ENCODE measurements around the gene DOK4. TPM values are rescaled to one million over a fixed set of nuclear protein-coding genes. Genes with fewer than 3 reads are reported as not detected.
A peak's percentile ranks its signal among the peaks of the same experiment; 100 is the strongest.

Gene DOK4
- total and polyA plus RNA-seq, 4 experiments from 2014 or later: 1.7 to 3.0 (median 2.7) TPM

- Mint-ChIP-seq H3K27ac (no peak overlapping the region), H3K9me3 (peaks cover 0 to 4% (median 0%) of the 10 kb centered on the region in 8 donors), H3K4me1 (peaks cover 0 to 6% (median 2%) of the 10 kb centered on the region in 4 donors), H3K36me3 (peaks cover 21% of the 10 kb centered on the region in 2 donors), H3K27me3 (no peaks in the 10 kb centered on the region), H3K4me3 (no peak overlapping the region)
- intact Hi-C loops (cut with micrococcal nuclease): no loop called here
- H3K36me3 ChIP-seq (ENCODE audit: insufficient read depth, low read length): peaks cover 13% of the 10 kb centered on the region
- H3K4me3 ChIP-seq (ENCODE audit: low read length in 2 of 2): no peak overlapping the region
- DNase-seq: no peak
- H3K27ac ChIP-seq (ENCODE audit: low read depth, low read length): no peak overlapping the region
- H3K9me3 ChIP-seq (ENCODE audit: control insufficient read depth in 1 of 2, low read length in 2 of 2): no peaks in the 10 kb centered on the region
- CTCF ChIA-PET (ENCODE audit: partially characterized antibody): interaction anchor here (0.6 to 1.2 kb wide), 2 partner anchors 9 to 737 kb away, joined by 3 read pairs; no protein-coding TSS in a partner anchor
- POLR2A ChIA-PET (ENCODE audit: partially characterized antibody): no interaction called here
- H3K27me3 ChIP-seq (ENCODE audit: insufficient read depth, low read length): no peaks in the 10 kb centered on the region
- H3K4me1 ChIP-seq (ENCODE audit: insufficient read depth, low read length): no peaks in the 10 kb centered on the region
Observed at GRCh38 chr16:57424583-57424982, 61.7 kb downstream of the DOK4 start.

GRCh38 chr16:57423152-57423551, 63.1 kb downstream of the DOK4 start:
- Mint-ChIP-seq H3K4me1 (peaks cover 2 to 14% (median 7%) of the 10 kb centered on the region in 4 donors), H3K36me3 (peaks cover 11 to 12% of the 10 kb centered on the region in 2 donors), H3K9me3 (peaks cover 0 to 4% (median 0%) of the 10 kb centered on the region in 8 donors), H3K4me3 (no peak overlapping the region), H3K27me3 (no peaks in the 10 kb centered on the region), H3K27ac (no peak overlapping the region)
- peaks cover 3% of the 10 kb centered on the region for H3K4me1 ChIP-seq (ENCODE audit: insufficient read depth, low read length)
- peaks cover 2% of the 10 kb centered on the region for H3K36me3 ChIP-seq (ENCODE audit: insufficient read depth, low read length)
- H3K27me3 ChIP-seq (ENCODE audit: insufficient read depth, low read length): no peaks in the 10 kb centered on the region
- CTCF ChIA-PET (ENCODE audit: partially characterized antibody): no interaction called here
- no peak overlapping the region for H3K4me3 ChIP-seq (ENCODE audit: low read length in 2 of 2)
- intact Hi-C loops (cut with micrococcal nuclease): no loop called here
- H3K27ac ChIP-seq (ENCODE audit: low read depth, low read length): no peak overlapping the region
- no peaks in the 10 kb centered on the region for H3K9me3 ChIP-seq (ENCODE audit: control insufficient read depth in 1 of 2, low read length in 2 of 2)
- POLR2A ChIA-PET (ENCODE audit: partially characterized antibody): interaction anchor here (0.8 kb wide), 1 partner anchor 97 kb away, joined by 3 read pairs; no protein-coding TSS in a partner anchor
- DNase-seq: no peak

- Mint-ChIP-seq H3K27ac (peak overlapping the region in 1 of 7 donors; percentile 53), H3K9me3 (peaks cover 0 to 4% (median 0%) of the 10 kb centered on the region in 8 donors), H3K36me3 (peaks cover 4% of the 10 kb centered on the region in 2 donors), H3K4me1 (peaks cover 5 to 16% (median 10%) of the 10 kb centered on the region in 4 donors), H3K27me3 (no peaks in the 10 kb centered on the region), H3K4me3 (no peak overlapping the region)
- ChIA-PET POLR2A (ENCODE audit: partially characterized antibody) (interaction anchor here (0.5 to 0.6 kb wide), 2 partner anchors 40 to 359 kb away, joined by 3 read pairs; partner anchors contain the start of gene POLR2C), CTCF (ENCODE audit: partially characterized antibody) (interaction anchor here (0.6 to 1.2 kb wide), 5 partner anchors 25 to 200 kb away, joined by 3 to 4 read pairs (median 4); partner anchors contain the start of genes CIAPIN1, COQ9 and POLR2C)
- no peaks in the 10 kb centered on the region for H3K9me3 ChIP-seq (ENCODE audit: control insufficient read depth in 1 of 2, low read length in 2 of 2)
- no peaks in the 10 kb centered on the region for H3K27me3 ChIP-seq (ENCODE audit: insufficient read depth, low read length)
- H3K4me1 ChIP-seq (ENCODE audit: insufficient read depth, low read length): peaks cover 5% of the 10 kb centered on the region
- no peak for DNase-seq
- intact Hi-C loops (cut with micrococcal nuclease): no loop called here
- no peak overlapping the region for H3K27ac ChIP-seq (ENCODE audit: low read depth, low read length)
- no peaks in the 10 kb centered on the region for H3K36me3 ChIP-seq (ENCODE audit: insufficient read depth, low read length)
- H3K4me3 ChIP-seq (ENCODE audit: low read length in 2 of 2): no peak overlapping the region
Observed at GRCh38 chr16:57422026-57422944, 64.0 kb downstream of the DOK4 start.

Other genes starting within 250 kb of the DOK4 start
- gene ARL2BP, start 241.2 kb downstream of the DOK4 start, total RNA-seq: 10 to 100 TPM; 48.0 to 49.1 TPM
- gene ARL2BP, start 241.2 kb downstream of the DOK4 start, polyA plus RNA-seq: 100 to 1,000 TPM; 130 to 181 TPM
- 1 to 10 TPM; 1.6 to 2.4 TPM for gene PLLP, start 201.8 kb downstream of the DOK4 start, total RNA-seq
- gene PLLP, start 201.8 kb downstream of the DOK4 start, polyA plus RNA-seq: 1 to 10 TPM; 1.6 to 2.2 TPM
- under 1 TPM in 1 of 2 experiments, not detected in 1; 0.26 TPM for gene CCL22, start 127.7 kb downstream of the DOK4 start, total RNA-seq
- not detected for gene CCL22, start 127.7 kb downstream of the DOK4 start, polyA plus RNA-seq
- not detected for gene CX3CL1, start 114.0 kb downstream of the DOK4 start, total RNA-seq
- not detected for gene CX3CL1, start 114.0 kb downstream of the DOK4 start, polyA plus RNA-seq
- not detected for gene CCL17, start 81.7 kb downstream of the DOK4 start, total RNA-seq
- gene CCL17, start 81.7 kb downstream of the DOK4 start, polyA plus RNA-seq: not detected
- 10 to 100 TPM; 28.1 to 28.5 TPM for gene CIAPIN1, start 39.1 kb downstream of the DOK4 start, total RNA-seq
- gene CIAPIN1, start 39.1 kb downstream of the DOK4 start, polyA plus RNA-seq: 10 to 100 TPM; 45.6 to 65.3 TPM
- gene COQ9, start 39.0 kb downstream of the DOK4 start, total RNA-seq: 10 to 100 TPM; 35.3 to 37.7 TPM
- 10 to 100 TPM; 26.8 to 27.9 TPM for gene COQ9, start 39.0 kb downstream of the DOK4 start, polyA plus RNA-seq
- 10 to 100 TPM; 71.4 to 78.1 TPM for gene POLR2C, start 23.8 kb downstream of the DOK4 start, total RNA-seq
- 10 to 100 TPM; 35.7 to 58.3 TPM for gene POLR2C, start 23.8 kb downstream of the DOK4 start, polyA plus RNA-seq
- gene CCDC102A, start 50.1 kb upstream of the DOK4 start, total RNA-seq: 1 to 10 TPM; 4.7 to 5.4 TPM
- 1 to 10 TPM; 1.2 to 9.9 TPM for gene CCDC102A, start 50.1 kb upstream of the DOK4 start, polyA plus RNA-seq
- gene ADGRG5, start 56.1 kb upstream of the DOK4 start, total RNA-seq: 1 to 10 TPM; 1.5 to 3.0 TPM
- 1 to 10 TPM; 2.3 to 3.8 TPM for gene ADGRG5, start 56.1 kb upstream of the DOK4 start, polyA plus RNA-seq
- under 1 TPM; 0.33 to 0.41 TPM for gene ADGRG1, start 142.1 kb upstream of the DOK4 start, total RNA-seq
- gene ADGRG1, start 142.1 kb upstream of the DOK4 start, polyA plus RNA-seq: under 1 TPM in 1 of 2 donors, not detected in 1; 0.53 TPM
- gene ADGRG3, start 181.8 kb upstream of the DOK4 start, total RNA-seq: not detected
- not detected for gene ADGRG3, start 181.8 kb upstream of the DOK4 start, polyA plus RNA-seq
- not detected for gene DRC7, start 208.3 kb upstream of the DOK4 start, total RNA-seq
- gene DRC7, start 208.3 kb upstream of the DOK4 start, polyA plus RNA-seq: not detected
- gene KATNB1, start 249.3 kb upstream of the DOK4 start, total RNA-seq: 10 to 100 TPM; 25.1 to 25.9 TPM
- gene KATNB1, start 249.3 kb upstream of the DOK4 start, polyA plus RNA-seq: 10 to 100 TPM; 23.6 to 26.1 TPM